Panc1 (cell line): ENCODE data around the gene DEPP1. TPM values are rescaled to one million over a fixed set of nuclear protein-coding genes. Genes with fewer than 3 reads are reported as not detected.

Experiments used
- ATAC-seq: fragments of 200-7000 bp; cut with Tn5 transposase; 2 replicates; pipeline ENCODE4 v1.9.1; 2020; ENCODE audit warnings: mild to moderate bottlenecking, moderate library complexity
- BruUV-seq: library from RNA; stranded (reverse); fragments of 400-500 nt; replicated peaks from 2 replicates; lab custom pipeline; 2021; lab: Mats Ljungman, UMichigan
- CTCF ChIA-PET: fragments of 300-600 bp; sonication (Branson Sonifier 250); formaldehyde crosslinking; loops from one replicate; lab custom pipeline; 2022; ENCODE audit warnings: antibody characterized with exemption; lab: Charles Lee
- POLR2A ChIA-PET: fragments of 300-600 bp; sonication (Branson Sonifier 250); formaldehyde crosslinking; loops from one replicate; lab custom pipeline; 2022; ENCODE audit warnings: antibody characterized with exemption; lab: Charles Lee
- DNase-seq: peaks from one replicate; pipeline ENCODE4 v3.0.0-alpha.2; 2010; ENCODE audit warnings: low read depth, low spot score
- H3K27ac ChIP-seq: 2 replicates; pipeline ENCODE4 v1.5.1; 2011; ENCODE audit warnings: mild to moderate bottlenecking, low read length, inconsistent platforms
- H3K27me3 ChIP-seq: fragments of 200-500 bp; sonication (Bioruptor generic); 2 replicates; pipeline ENCODE4 v1.6.0; 2014; ENCODE audit warnings: low read length, inconsistent platforms; ENCODE audit not compliant: control insufficient read depth, insufficient read depth
- H3K36me3 ChIP-seq: fragments of 200-500 bp; sonication (Bioruptor generic); 2 replicates; pipeline ENCODE4 v1.5.1; 2014; ENCODE audit warnings: inconsistent platforms, mild to moderate bottlenecking, low read length, moderate library complexity; ENCODE audit not compliant: control insufficient read depth, insufficient read depth
- H3K4me1 ChIP-seq: 2 replicates; pipeline ENCODE4 v1.5.1; 2011; ENCODE audit warnings: inconsistent platforms, mild to moderate bottlenecking, low read length, moderate library complexity; ENCODE audit not compliant: control insufficient read depth, insufficient read depth
- H3K4me3 ChIP-seq, 2 experiments: 2 replicates each; pipeline ENCODE4 v1.5.1; 2011 to 2012; ENCODE audit warnings: low read depth in 2 of 2, low read length in 2 of 2, mild to moderate bottlenecking in 2 of 2, inconsistent platforms in 1 of 2, moderate library complexity in 1 of 2
- H3K9me3 ChIP-seq: fragments of 200-500 bp; sonication (Bioruptor generic); 2 replicates; pipeline ENCODE4 v1.5.1; 2014; ENCODE audit warnings: low read depth, mild to moderate bottlenecking, inconsistent platforms, low read length, moderate library complexity; ENCODE audit not compliant: control insufficient read depth, insufficient read depth
- POLR2AphosphoS5 ChIP-seq: IDR thresholded peaks from 2 replicates; pipeline ENCODE4 v1.6.1; 2012; ENCODE audit warnings: mild to moderate bottlenecking, low read depth, low read length, moderate library complexity
- SIN3A ChIP-seq: IDR thresholded peaks from 2 replicates; pipeline ENCODE4 v1.6.1; 2012; ENCODE audit warnings: low read depth, mild to moderate bottlenecking, low read length, moderate library complexity, borderline replicate concordance; ENCODE audit not compliant: insufficient read depth
- TCF7L2 ChIP-seq: IDR thresholded peaks from 2 replicates; pipeline ENCODE4 v1.6.1; 2011; ENCODE audit warnings: mild to moderate bottlenecking, low read depth, low read length, inconsistent platforms
- in situ Hi-C: cut with HindIII; loops from 2 replicates; pipeline ENCODE4 v1.10.0; 2016; ENCODE audit warnings: low sequenced_read_pairs, low pct_unique_long_range_greater_than_20kb
- intact Hi-C: fragments of 100-400 bp; cut with micrococcal nuclease; formaldehyde crosslinking; loops from one replicate; pipeline ENCODE4 v1.10.0; 2022; ENCODE audit not compliant: unreplicated experiment
- total RNA-seq: library from RNA; stranded (reverse); gene quantifications from one replicate; pipeline ENCODE4 v1.2.1, GENCODE V29; 2021; ENCODE audit not compliant: unreplicated experiment
- TF ChIP-seq, protein P1 (sequence below), 2 experiments: IDR thresholded peaks; 2 replicates each; pipeline ENCODE4 v1.6.1; 2011 to 2012; ENCODE audit warnings: low read depth in 2 of 2, control low read depth in 1 of 2, low read length in 1 of 2, mild to moderate bottlenecking in 1 of 2, moderate library complexity in 1 of 2; ENCODE audit not compliant: insufficient read depth in 1 of 2
- TF ChIP-seq, protein P2 (sequence below): fragments of 450-650 bp; IDR thresholded peaks from 2 replicates; pipeline ENCODE4 v1.5.1; 2017; ENCODE audit warnings: mild to moderate bottlenecking

Gene DEPP1
- total RNA-seq, 1 experiment from 2014 or later: 16.6 TPM

- BruUV-seq: no TSS peak
- intact Hi-C loops: no loop called here
- in situ Hi-C loops: no loop called here
- no peak for TF ChIP-seq SIN3A
- no peak for TF ChIP-seq POLR2AphosphoS5
- no peak for TF ChIP-seq TCF7L2
- TF ChIP-seq, protein P1, sequence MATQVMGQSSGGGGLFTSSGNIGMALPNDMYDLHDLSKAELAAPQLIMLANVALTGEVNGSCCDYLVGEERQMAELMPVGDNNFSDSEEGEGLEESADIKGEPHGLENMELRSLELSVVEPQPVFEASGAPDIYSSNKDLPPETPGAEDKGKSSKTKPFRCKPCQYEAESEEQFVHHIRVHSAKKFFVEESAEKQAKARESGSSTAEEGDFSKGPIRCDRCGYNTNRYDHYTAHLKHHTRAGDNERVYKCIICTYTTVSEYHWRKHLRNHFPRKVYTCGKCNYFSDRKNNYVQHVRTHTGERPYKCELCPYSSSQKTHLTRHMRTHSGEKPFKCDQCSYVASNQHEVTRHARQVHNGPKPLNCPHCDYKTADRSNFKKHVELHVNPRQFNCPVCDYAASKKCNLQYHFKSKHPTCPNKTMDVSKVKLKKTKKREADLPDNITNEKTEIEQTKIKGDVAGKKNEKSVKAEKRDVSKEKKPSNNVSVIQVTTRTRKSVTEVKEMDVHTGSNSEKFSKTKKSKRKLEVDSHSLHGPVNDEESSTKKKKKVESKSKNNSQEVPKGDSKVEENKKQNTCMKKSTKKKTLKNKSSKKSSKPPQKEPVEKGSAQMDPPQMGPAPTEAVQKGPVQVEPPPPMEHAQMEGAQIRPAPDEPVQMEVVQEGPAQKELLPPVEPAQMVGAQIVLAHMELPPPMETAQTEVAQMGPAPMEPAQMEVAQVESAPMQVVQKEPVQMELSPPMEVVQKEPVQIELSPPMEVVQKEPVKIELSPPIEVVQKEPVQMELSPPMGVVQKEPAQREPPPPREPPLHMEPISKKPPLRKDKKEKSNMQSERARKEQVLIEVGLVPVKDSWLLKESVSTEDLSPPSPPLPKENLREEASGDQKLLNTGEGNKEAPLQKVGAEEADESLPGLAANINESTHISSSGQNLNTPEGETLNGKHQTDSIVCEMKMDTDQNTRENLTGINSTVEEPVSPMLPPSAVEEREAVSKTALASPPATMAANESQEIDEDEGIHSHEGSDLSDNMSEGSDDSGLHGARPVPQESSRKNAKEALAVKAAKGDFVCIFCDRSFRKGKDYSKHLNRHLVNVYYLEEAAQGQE (IDR thresholded peaks at IDR 0.05; ENCODE audit: insufficient read depth in 1 of 2, low read depth in 2 of 2, low read length in 1 of 2): no peak
- TF ChIP-seq, protein P2, sequence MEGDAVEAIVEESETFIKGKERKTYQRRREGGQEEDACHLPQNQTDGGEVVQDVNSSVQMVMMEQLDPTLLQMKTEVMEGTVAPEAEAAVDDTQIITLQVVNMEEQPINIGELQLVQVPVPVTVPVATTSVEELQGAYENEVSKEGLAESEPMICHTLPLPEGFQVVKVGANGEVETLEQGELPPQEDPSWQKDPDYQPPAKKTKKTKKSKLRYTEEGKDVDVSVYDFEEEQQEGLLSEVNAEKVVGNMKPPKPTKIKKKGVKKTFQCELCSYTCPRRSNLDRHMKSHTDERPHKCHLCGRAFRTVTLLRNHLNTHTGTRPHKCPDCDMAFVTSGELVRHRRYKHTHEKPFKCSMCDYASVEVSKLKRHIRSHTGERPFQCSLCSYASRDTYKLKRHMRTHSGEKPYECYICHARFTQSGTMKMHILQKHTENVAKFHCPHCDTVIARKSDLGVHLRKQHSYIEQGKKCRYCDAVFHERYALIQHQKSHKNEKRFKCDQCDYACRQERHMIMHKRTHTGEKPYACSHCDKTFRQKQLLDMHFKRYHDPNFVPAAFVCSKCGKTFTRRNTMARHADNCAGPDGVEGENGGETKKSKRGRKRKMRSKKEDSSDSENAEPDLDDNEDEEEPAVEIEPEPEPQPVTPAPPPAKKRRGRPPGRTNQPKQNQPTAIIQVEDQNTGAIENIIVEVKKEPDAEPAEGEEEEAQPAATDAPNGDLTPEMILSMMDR: no peak
- Histone ChIP-seq H3K36me3 (no peaks in the 10 kb centered on the region), H3K27ac (no peak overlapping the region), H3K4me1 (peaks cover 11% of the 10 kb centered on the region; the same call in 1 of the 2 replicates), H3K27me3 (no peaks in the 10 kb centered on the region), H3K9me3 (peaks cover 5% of the 10 kb centered on the region; the same call in 1 of the 2 replicates), H3K4me3 (no peak overlapping the region)
- no peak for DNase-seq
- ATAC-seq: no peak
- ChIA-PET CTCF (no interaction called here), POLR2A (no interaction called here)
Observed at GRCh38 chr10:44997105-44997748, 18.6 kb upstream of the DEPP1 start.

GRCh38 chr10:44995914-44996669 is 17.5 kb upstream of the DEPP1 start:
- Histone ChIP-seq H3K36me3 (no peaks in the 10 kb centered on the region), H3K9me3 (no peaks in the 10 kb centered on the region), H3K27ac (no peak overlapping the region), H3K4me1 (peaks cover 6% of the 10 kb centered on the region; the same call in 1 of the 2 replicates), H3K27me3 (no peaks in the 10 kb centered on the region), H3K4me3 (no peak overlapping the region)
- ChIA-PET CTCF (no interaction called here), POLR2A (interaction anchor here (1.6 kb wide), 1 partner anchor 10 kb away, joined by 3 read pairs; no protein-coding TSS in a partner anchor)
- in situ Hi-C loops (no loop called here), intact Hi-C loops (no loop called here)
- no TSS peak for BruUV-seq
- TF ChIP-seq, protein P2: no peak
- TF ChIP-seq POLR2AphosphoS5: no peak
- ATAC-seq: no peak
- no peak for DNase-seq
